K562 (cell line): ENCODE measurements around the gene TSPOAP1. TPM values are rescaled to one million over a fixed set of nuclear protein-coding genes. Genes with fewer than 3 reads are reported as not detected.

Source experiments
- ATAC-seq: fragments of 200-7000 bp; cut with Tn5 transposase; 3 replicates; pipeline ENCODE4 v1.9.1; 2020; ENCODE audit warnings: moderate library complexity
- BruUV-seq: library from RNA; stranded (reverse); fragments of 400-500 nt; replicated peaks from 2 replicates; lab custom pipeline; 2021; lab: Mats Ljungman, UMichigan
- CTCF ChIA-PET: fragments of 300-600 bp; formaldehyde crosslinking; extraction: SDS; loops from one replicate; lab custom pipeline; 2021; ENCODE audit warnings: low intra/inter-chr PET ratio; lab: Yijun Ruan, JAX
- POLR2A ChIA-PET: fragments of 300-600, 350-650 bp; sonication (Branson Sonifier 250); formaldehyde crosslinking; extraction: SDS; loops from one replicate; lab custom pipeline; 2021; ENCODE audit warnings: antibody characterized with exemption, inconsistent platforms; lab: Yijun Ruan, JAX
- DNase-seq, 4 experiments: peaks; one replicate each; pipeline versions ENCODE4 v3.0.0 to v3.0.0-alpha.2; 2011 to 2018; ENCODE audit warnings: low spot score in 3 of 4, mixed read lengths in 3 of 4; ENCODE audit errors: extremely low read depth in 1 of 4
- FAIRE-seq: peaks from 2 replicates; lab custom pipeline; 2011; peaks lifted over from hg19 to GRCh38; lab: Jason Lieb, UNC
- H2AFZ ChIP-seq: 2 replicates; pipeline ENCODE4 v1.6.0; 2011; ENCODE audit warnings: low read depth, low read length, control low read depth, inconsistent platforms
- H3K27ac ChIP-seq: fragments of 200-600 bp; 3 replicates; pipeline ENCODE4 v1.8.0; 2011; ENCODE audit warnings: low read depth, mild to moderate bottlenecking, control low read depth, inconsistent platforms, low read length, moderate library complexity, mixed read lengths; ENCODE audit errors: extremely low read depth
- H3K27me3 ChIP-seq, 2 experiments: fragments of 300-600 bp in 1 of 2; 2 replicates in 1 of 2; 3 replicates in 1 of 2; pipeline versions ENCODE4 v1.6.0 to v1.8.0; 2011; ENCODE audit warnings: inconsistent platforms in 2 of 2, low read length in 2 of 2, mild to moderate bottlenecking in 1 of 2, mixed read lengths in 1 of 2, moderate library complexity in 1 of 2; ENCODE audit not compliant: control insufficient read depth in 2 of 2, insufficient read depth in 2 of 2
- H3K36me3 ChIP-seq: fragments of 300-600 bp; 3 replicates; pipeline ENCODE4 v1.8.0; 2011; ENCODE audit warnings: mild to moderate bottlenecking, low read length, inconsistent platforms; ENCODE audit not compliant: control insufficient read depth, insufficient read depth
- H3K4me1 ChIP-seq, 2 experiments: fragments of 200-600 bp in 1 of 2; replicated peaks in 1 of 2; 2 replicates in 1 of 2; 3 replicates in 1 of 2; pipeline versions ENCODE4 v1.5.1 to v1.8.0; 2011; ENCODE audit warnings: inconsistent platforms in 2 of 2, low read length in 2 of 2, mild to moderate bottlenecking in 1 of 2, mixed read lengths in 1 of 2, moderate library complexity in 1 of 2; ENCODE audit not compliant: control insufficient read depth in 2 of 2, insufficient read depth in 2 of 2
- H3K4me2 ChIP-seq: 2 replicates; pipeline ENCODE4 v1.6.1; 2011; ENCODE audit warnings: low read length, control low read depth, inconsistent platforms, mixed read lengths; ENCODE audit not compliant: insufficient read depth
- H3K4me3 ChIP-seq: fragments of 200-600 bp; sonication (generic), shearing (Covaris generic); 2 replicates; pipeline ENCODE4 v1.5.1; 2016; ENCODE audit warnings: control low read depth, inconsistent platforms
- H3K79me2 ChIP-seq: fragments of 200-600 bp; 3 replicates; pipeline ENCODE4 v1.8.0; 2011; ENCODE audit warnings: low read length, inconsistent platforms; ENCODE audit not compliant: control insufficient read depth, insufficient read depth
- H3K9ac ChIP-seq, 2 experiments: 2 replicates each; pipeline versions ENCODE4 v1.6.0 to v1.6.1; 2011; ENCODE audit warnings: low read depth in 2 of 2, low read length in 2 of 2, control low read depth in 1 of 2, inconsistent platforms in 1 of 2, mild to moderate bottlenecking in 1 of 2, mixed read lengths in 1 of 2; ENCODE audit not compliant: insufficient read depth in 1 of 2
- H3K9me1 ChIP-seq: one replicate; pipeline ENCODE4 v1.6.0; 2011; ENCODE audit warnings: inconsistent platforms, mild to moderate bottlenecking, low read length, moderate library complexity; ENCODE audit not compliant: control insufficient read depth, insufficient read depth
- H3K9me3 ChIP-seq: replicated peaks from 2 replicates; pipeline ENCODE4 v1.5.1; 2011; ENCODE audit warnings: low read depth, low read length, inconsistent platforms; ENCODE audit not compliant: control insufficient read depth, insufficient read depth
- H4K20me1 ChIP-seq: replicated peaks from 2 replicates; pipeline ENCODE4 v1.6.1; 2011; ENCODE audit warnings: low read length, inconsistent platforms, mixed read lengths; ENCODE audit not compliant: control insufficient read depth, insufficient read depth
- CAMTA2 ChIP-seq: fragments of 250-450 bp; sonication (Bioruptor Pico); conservative IDR thresholded peaks from 2 replicates; pipeline ENCODE4 v1.5.1; 2022
- CBFB ChIP-seq: sonication (generic); formaldehyde crosslinking; IDR thresholded peaks from 2 replicates; pipeline ENCODE4 v1.4.0; 2020; ENCODE audit warnings: mild to moderate bottlenecking, missing genetic modification reagents
- HCFC1 ChIP-seq: IDR thresholded peaks from 2 replicates; pipeline ENCODE4 v1.6.1; 2012; ENCODE audit warnings: low read depth, low read length, improper control_type of control experiment
- HNRNPH1 ChIP-seq: fragments of 200-400 bp; formaldehyde crosslinking; optimal IDR thresholded peaks from 2 replicates; pipeline ENCODE3; 2017; ENCODE audit warnings: low read depth, mild to moderate bottlenecking, low read length, moderate library complexity
- MAFF ChIP-seq: IDR thresholded peaks from 2 replicates; pipeline ENCODE4 v1.6.1; 2012; ENCODE audit warnings: low read length, improper control_type of control experiment
- MTA3 ChIP-seq: fragments of 450-650 bp; formaldehyde crosslinking; IDR thresholded peaks from 2 replicates; pipeline ENCODE4 v1.6.1; 2017; ENCODE audit warnings: mild to moderate bottlenecking, borderline replicate concordance
- NCOA2 ChIP-seq, 2 experiments: fragments of 450-650 bp; IDR thresholded peaks; 2 replicates each; pipeline ENCODE4 v1.6.1; 2018; ENCODE audit warnings: mild to moderate bottlenecking in 2 of 2, moderate library complexity in 1 of 2; ENCODE audit not compliant: partially characterized antibody in 2 of 2
- PHB ChIP-seq: fragments of 250-450 bp; sonication (Bioruptor Pico); IDR thresholded peaks from 2 replicates; pipeline ENCODE4 v1.5.0; 2021
- PML ChIP-seq: IDR thresholded peaks from 2 replicates; pipeline ENCODE4 v1.6.1; 2012; ENCODE audit warnings: low read length, inconsistent platforms
- TOE1 ChIP-seq, 2 experiments: fragments of 450-650 bp in 1 of 2; sonication (generic) in 1 of 2; formaldehyde crosslinking in 1 of 2; IDR thresholded peaks; 2 replicates each; pipeline versions ENCODE4 v1.7.1 to v1.8.0; 2016 to 2022; ENCODE audit warnings: borderline replicate concordance in 2 of 2, mild to moderate bottlenecking in 2 of 2, antibody characterized with exemption in 1 of 2, inconsistent platforms in 1 of 2, low read depth in 1 of 2, missing genetic modification reagents in 1 of 2, moderate library complexity in 1 of 2
- TRIM24 ChIP-seq, 2 experiments: fragments of 450-650 bp; IDR thresholded peaks; 2 replicates each; pipeline ENCODE4 v1.6.1; 2016
- ZBTB7A ChIP-seq: IDR thresholded peaks from 2 replicates; pipeline ENCODE4 v1.6.1; 2011; ENCODE audit warnings: low read depth, mild to moderate bottlenecking, low read length, moderate library complexity, borderline replicate concordance; ENCODE audit not compliant: control insufficient read depth
- ZNF212 ChIP-seq: fragments of 450-650 bp; formaldehyde crosslinking; IDR thresholded peaks from 2 replicates; pipeline ENCODE4 v1.4.0; 2020; ENCODE audit warnings: mild to moderate bottlenecking
- ZZZ3 ChIP-seq: fragments of 450-650 bp; IDR thresholded peaks from 2 replicates; pipeline ENCODE4 v1.6.1; 2016; ENCODE audit warnings: antibody characterized with exemption, mild to moderate bottlenecking, moderate library complexity
- WGBS: fragments of 100-300 bp; shearing (Covaris generic); methylation state at CpG from one replicate; pipeline ENCODE4 v1.1.6; 2016; ENCODE audit warnings: low coverage, mixed read lengths; ENCODE audit not compliant: insufficient coverage; ENCODE audit errors: missing lambda C conversion rate; 5-methylcytosine and 5-hydroxymethylcytosine counted together
- in situ Hi-C: fragments of 300-500 bp; cut with MboI; formaldehyde crosslinking; loops from 4 replicates; pipeline ENCODE4 v1.15.0; 2018; ENCODE audit warnings: inconsistent platforms, mixed read lengths
- intact Hi-C: fragments of 100-400 bp; cut with micrococcal nuclease; formaldehyde crosslinking; loops from 2 replicates; pipeline ENCODE4 v1.14.2; 2022
- polyA plus RNA-seq, 8 experiments: library from polyadenylated mRNA; depleted of rRNA in 4 of 8; stranded (reverse) in 5 of 8; unstranded in 3 of 8; fragments of >200 nt; fragmentation: Nextera tagmentation in 2 of 8; fragmentation: Illumina TruSeq in 1 of 8; extraction: Ambion mirVana in 2 of 8; extraction: Trizol in 1 of 8; gene quantifications; 2 replicates each; pipeline versions ENCODE4 v1.2.1 to v1.2.3, GENCODE V29; 2011 to 2014; ENCODE audit warnings: inconsistent platforms in 1 of 8, missing spikeins in 1 of 8
- total RNA-seq, 7 experiments: library from RNA; depleted of rRNA in 6 of 7; stranded (reverse); fragments of >200 nt in 6 of 7; fragmentation: Illumina TruSeq in 2 of 7; extraction: Trizol in 2 of 7; gene quantifications; 2 replicates each; pipeline versions ENCODE4 v1.2.1 to v1.2.3, GENCODE V29; 2011 to 2021; ENCODE audit warnings: low replicate concordance in 1 of 7
- TF ChIP-seq, protein P1 (sequence below): fragments of 250-450 bp; sonication (Bioruptor Pico); IDR thresholded peaks from 2 replicates; pipeline ENCODE4 v1.9.0; 2021; ENCODE audit warnings: mild to moderate bottlenecking

The TSPOAP1 gene
- total and polyA plus RNA-seq, 9 of the 15 experiments (the other 6 are each of a cell fraction or from before 2014, with no cell fraction given): 0.87 to 3.9 (median 1.8) TPM; not detected in 2

DNA sequence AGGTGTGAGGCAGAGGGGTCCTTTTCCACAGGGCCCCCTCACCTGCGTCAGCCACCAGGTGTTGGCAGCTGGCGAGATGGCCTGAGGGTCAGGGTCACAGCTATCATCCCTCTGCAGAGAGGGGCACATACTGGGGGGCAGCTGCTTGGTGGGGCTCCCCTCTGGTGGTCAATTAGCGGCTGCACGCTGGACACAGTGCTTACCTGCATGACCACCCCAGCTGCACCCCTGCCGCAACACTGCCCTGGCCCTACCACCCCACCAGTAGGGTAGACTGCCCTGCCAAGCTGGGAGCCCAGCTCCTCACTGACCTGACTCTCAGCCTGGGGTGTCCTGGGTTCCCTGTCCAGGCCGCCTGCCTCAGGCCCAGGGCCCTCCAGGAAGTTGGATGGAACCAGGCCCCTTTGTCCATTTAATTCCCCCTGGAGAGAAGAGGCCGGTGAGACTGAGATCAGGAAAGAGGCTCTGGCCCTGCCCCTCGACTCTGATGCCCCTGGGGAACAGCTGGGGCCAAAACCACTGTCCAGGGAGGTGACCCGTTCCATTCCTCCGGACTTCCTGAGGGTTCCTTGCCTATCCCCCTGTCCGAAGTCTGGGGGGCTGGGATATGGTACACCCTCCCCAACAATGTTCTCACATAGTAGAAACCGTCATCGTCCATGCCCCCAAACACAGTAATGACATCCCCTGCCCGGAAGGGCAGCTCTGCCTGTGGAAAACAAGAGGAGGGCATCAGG is 23.7 kb downstream of the TSPOAP1 start:
- Histone ChIP-seq H2AFZ (peak overlapping the region; percentile 96), H3K36me3 (no peaks in the 10 kb centered on the region), H4K20me1 (no peaks in the 10 kb centered on the region), H3K4me3 (no peak overlapping the region), H3K27me3 (no peaks in the 10 kb centered on the region), H3K9me1 (peaks cover 11% of the 10 kb centered on the region), H3K79me2 (no peaks in the 10 kb centered on the region), H3K27ac (no peak overlapping the region), H3K9me3 (no peaks in the 10 kb centered on the region), H3K4me1 (peaks cover 4 to 27% of the 10 kb centered on the region in 2 experiments; a peak in 2 of 5 replicates), H3K4me2 (peak overlapping the region; percentile 3; the same call in 1 of the 2 replicates), H3K9ac (peak overlapping the region; percentile 6 to 8; a peak in 2 of 4 replicates)
- no peak for ATAC-seq
- WGBS: 68% methylated on average over 12 of the region's 14 CpGs
- FAIRE-seq: no peak
- POLR2A ChIA-PET: interaction anchor here (0.5 to 1.4 kb wide), 5 partner anchors 21 to 187 kb away, joined by 3 to 6 read pairs (median 3); no protein-coding TSS in a partner anchor
- TF ChIP-seq NCOA2 (IDR thresholded peaks at IDR 0.05; ENCODE audit: partially characterized antibody in 2 of 2) (no peak), TOE1 (IDR thresholded peaks at IDR 0.05; ENCODE audit: borderline replicate concordance) (no peak), TOE1 (CRISPR knock-in tag; IDR thresholded peaks at IDR 0.05; ENCODE audit: borderline replicate concordance, low read depth) (no peak), CBFB (no peak), PML (no peak), PHB (CRISPR knock-in tag) (no peak), TRIM24 (IDR thresholded peaks at IDR 0.05) (no peak), CAMTA2 (CRISPR knock-in tag) (no peak), MAFF (no peak), HNRNPH1 (no peak), HCFC1 (no peak), ZNF212 (CRISPR knock-in tag) (no peak), MTA3 (no peak), ZBTB7A (no peak), ZZZ3 (no peak)
- TF ChIP-seq, protein P1, sequence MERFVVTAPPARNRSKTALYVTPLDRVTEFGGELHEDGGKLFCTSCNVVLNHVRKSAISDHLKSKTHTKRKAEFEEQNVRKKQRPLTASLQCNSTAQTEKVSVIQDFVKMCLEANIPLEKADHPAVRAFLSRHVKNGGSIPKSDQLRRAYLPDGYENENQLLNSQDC (CRISPR knock-in tag): no peak
- CTCF ChIA-PET: interaction anchor here (1.2 kb wide), 1 partner anchor 136 kb away, joined by 3 read pairs; no protein-coding TSS in a partner anchor
- BruUV-seq: no TSS peak
- DNase-seq: no peak
- intact Hi-C loops: no loop called here
- in situ Hi-C loops: no loop called here
